Adrenal gland (tissue), 12 donors: ENCODE measurements around the gene ARL17B. TPM values are rescaled to one million over a fixed set of nuclear protein-coding genes. Genes with fewer than 3 reads are reported as not detected.
"Not testable (repeated sequence)": the region's sequence is repeated elsewhere in the genome, so short reads cannot be mapped to it uniquely, and the experiment has no call there.

ENCODE experiments used
- DNase-seq, 7 donors: peaks; one replicate each; pipeline ENCODE4 v3.0.0-alpha.2; 2019 to 2020
- H3K27ac ChIP-seq, 5 donors: fragments of 200-600 bp; sonication (generic) in 4 of 5; 1 replicate in 3 of 5; 2 replicates in 2 of 5; pipeline versions ENCODE4 v1.5.1 to v1.8.0; 2016 to 2020; ENCODE audit warnings: mild to moderate bottlenecking in 1 of 5
- H3K27me3 ChIP-seq: fragments of 200-600 bp; 2 replicates; pipeline ENCODE4 v1.8.0; 2021
- H3K36me3 ChIP-seq, 2 donors: fragments of 200-600 bp; replicated peaks in 1 of 2; 1 replicate in 1 of 2; 2 replicates in 1 of 2; pipeline versions ENCODE4 v1.5.1 to v1.8.0; 2018 to 2022
- H3K4me1 ChIP-seq, 2 donors: fragments of 200-600 bp; replicated peaks in 1 of 2; 1 replicate in 1 of 2; 2 replicates in 1 of 2; pipeline versions ENCODE4 v1.5.1 to v1.8.0; 2018 to 2021
- H3K4me3 ChIP-seq, 4 donors: fragments of 200-600 bp; sonication (generic) in 3 of 4; one replicate each; pipeline ENCODE4 v1.5.1; 2016 to 2018
- H3K9me3 ChIP-seq, 3 donors: fragments of 200-600 bp; sonication (generic) in 1 of 3; replicated peaks in 1 of 3; 1 replicate in 2 of 3; 2 replicates in 1 of 3; pipeline versions ENCODE4 v1.5.1 to v1.8.0; 2016 to 2021
- POLR2A ChIP-seq, 2 donors: fragments of 450-650 bp; IDR thresholded peaks; one replicate each; pipeline ENCODE4 v1.6.1; 2017; ENCODE audit warnings: antibody characterized with exemption in 2 of 2, mild to moderate bottlenecking in 2 of 2, moderate library complexity in 1 of 2
- WGBS, 4 donors: extraction: QIAGEN DNeasy Blood & Tissue Kit in 2 of 4; methylation state at CpG; one replicate each; pipeline versions ENCODE4 v1.1.5 to v1.1.7; 2013 to 2017; 5-methylcytosine and 5-hydroxymethylcytosine counted together
- intact Hi-C, 2 donors: fragments of 100-400 bp; cut with DNase I; formaldehyde crosslinking; loops; one replicate each; pipeline versions ENCODE4 v1.14.1 to v1.15.0; 2022 to 2023
- polyA plus RNA-seq, 3 donors: library from polyadenylated mRNA; stranded (reverse); fragments of 200-250 nt in 2 of 3; fragments of 350-450 nt in 1 of 3; fragmentation: Illumina TruSeq in 1 of 3; extraction: RNeasy Lipid Tissue Mini Kit (QIAGEN cat#74804) in 1 of 3; gene quantifications; one replicate each; pipeline ENCODE4 v1.2.3, GENCODE V29; 2013 to 2014
- total RNA-seq, 9 donors: library from RNA; depleted of rRNA in 4 of 9; stranded (reverse); fragments of >200 nt in 4 of 9; fragments of 120-200 nt in 1 of 9; fragmentation: NEBNext Ultra II Directional in 1 of 9; extraction: Animal tissue kit (Norgen Biotek cat#: 25700) in 1 of 9; gene quantifications; one replicate each; pipeline versions ENCODE4 v1.1.0 to v1.2.4, GENCODE V29; 2013 to 2023
- TF ChIP-seq, protein P1 (sequence below), 6 experiments: fragments of 450-650 bp in 4 of 6; fragments of 200-600 bp in 2 of 6; sonication (generic) in 1 of 6; IDR thresholded peaks; 1 replicate in 5 of 6; 2 replicates in 1 of 6; pipeline versions ENCODE4 v1.5.1 to v1.8.0; 2016 to 2021; ENCODE audit warnings: antibody characterized with exemption in 6 of 6, mild to moderate bottlenecking in 2 of 6, moderate library complexity in 1 of 6
- donor health status: healthy with polysubstance abuse.
- donor health status: Bipolar disorder and iron deficiency.
- donor health status: DM: yes; HTN: yes; CAD: no.
- donor health status: DM: no; HTN: no; CAD: no.
- donor health status: DM: no; HTN: no; CAD: no.
- donor health status: DM: yes; HTN: yes; CAD: no.

ARL17B gene
- total and polyA plus RNA-seq, 12 donors = 4.4 to 36.0 (median 15.2) TPM

- Histone ChIP-seq H3K36me3 (no peaks in the 10 kb centered on the region), H3K9me3 (no peaks in the 10 kb centered on the region), H3K4me1 (no peaks in the 10 kb centered on the region), H3K27ac (no peak overlapping the region), H3K27me3 (no peaks in the 10 kb centered on the region), H3K4me3 (no peak overlapping the region)
- 82 to 92% (median 86%) methylated on average over 3 of the region's 3 CpGs for WGBS, 4 donors
- no peak for TF ChIP-seq POLR2A (IDR thresholded peaks at IDR 0.05)
- TF ChIP-seq, protein P1, sequence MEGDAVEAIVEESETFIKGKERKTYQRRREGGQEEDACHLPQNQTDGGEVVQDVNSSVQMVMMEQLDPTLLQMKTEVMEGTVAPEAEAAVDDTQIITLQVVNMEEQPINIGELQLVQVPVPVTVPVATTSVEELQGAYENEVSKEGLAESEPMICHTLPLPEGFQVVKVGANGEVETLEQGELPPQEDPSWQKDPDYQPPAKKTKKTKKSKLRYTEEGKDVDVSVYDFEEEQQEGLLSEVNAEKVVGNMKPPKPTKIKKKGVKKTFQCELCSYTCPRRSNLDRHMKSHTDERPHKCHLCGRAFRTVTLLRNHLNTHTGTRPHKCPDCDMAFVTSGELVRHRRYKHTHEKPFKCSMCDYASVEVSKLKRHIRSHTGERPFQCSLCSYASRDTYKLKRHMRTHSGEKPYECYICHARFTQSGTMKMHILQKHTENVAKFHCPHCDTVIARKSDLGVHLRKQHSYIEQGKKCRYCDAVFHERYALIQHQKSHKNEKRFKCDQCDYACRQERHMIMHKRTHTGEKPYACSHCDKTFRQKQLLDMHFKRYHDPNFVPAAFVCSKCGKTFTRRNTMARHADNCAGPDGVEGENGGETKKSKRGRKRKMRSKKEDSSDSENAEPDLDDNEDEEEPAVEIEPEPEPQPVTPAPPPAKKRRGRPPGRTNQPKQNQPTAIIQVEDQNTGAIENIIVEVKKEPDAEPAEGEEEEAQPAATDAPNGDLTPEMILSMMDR (IDR thresholded peaks at IDR 0.05) = no peak
- no peak for DNase-seq
- intact Hi-C loops = no loop called here
These were observed 87.3 kb downstream of the ARL17B start for GRCh38 chr17:46274238-46274637.

GRCh38 chr17:46273541-46274236, 87.9 kb downstream of the ARL17B start:
- no peaks in the 10 kb centered on the region for H3K27me3 ChIP-seq
- 70 to 78% (median 76%) methylated on average over 6 of the region's 6 CpGs for WGBS, 4 donors
- H3K36me3 ChIP-seq = no peaks in the 10 kb centered on the region
- intact Hi-C loops = no loop called here
- TF ChIP-seq, protein P1 (IDR thresholded peaks at IDR 0.05) = no peak
- TF ChIP-seq POLR2A (IDR thresholded peaks at IDR 0.05) = no peak
- H3K4me3 ChIP-seq = no peak overlapping the region
- no peak overlapping the region for H3K27ac ChIP-seq
- no peaks in the 10 kb centered on the region for H3K4me1 ChIP-seq
- H3K9me3 ChIP-seq = no peaks in the 10 kb centered on the region
- DNase-seq = no peak

GRCh38 chr17:46270032-46270431, 91.5 kb downstream of the ARL17B start:
- 51 to 62% (median 59%) methylated on average over 5 of the region's 5 CpGs for WGBS, 4 donors
- Histone ChIP-seq H3K27me3 (no peaks in the 10 kb centered on the region), H3K36me3 (no peaks in the 10 kb centered on the region), H3K4me3 (no peak overlapping the region), H3K27ac (no peak overlapping the region), H3K9me3 (no peaks in the 10 kb centered on the region), H3K4me1 (no peaks in the 10 kb centered on the region)
- no peak for DNase-seq
- intact Hi-C loops = no loop called here
- TF ChIP-seq, protein P1 (IDR thresholded peaks at IDR 0.05) = no peak
- no peak for TF ChIP-seq POLR2A (IDR thresholded peaks at IDR 0.05)

DNA sequence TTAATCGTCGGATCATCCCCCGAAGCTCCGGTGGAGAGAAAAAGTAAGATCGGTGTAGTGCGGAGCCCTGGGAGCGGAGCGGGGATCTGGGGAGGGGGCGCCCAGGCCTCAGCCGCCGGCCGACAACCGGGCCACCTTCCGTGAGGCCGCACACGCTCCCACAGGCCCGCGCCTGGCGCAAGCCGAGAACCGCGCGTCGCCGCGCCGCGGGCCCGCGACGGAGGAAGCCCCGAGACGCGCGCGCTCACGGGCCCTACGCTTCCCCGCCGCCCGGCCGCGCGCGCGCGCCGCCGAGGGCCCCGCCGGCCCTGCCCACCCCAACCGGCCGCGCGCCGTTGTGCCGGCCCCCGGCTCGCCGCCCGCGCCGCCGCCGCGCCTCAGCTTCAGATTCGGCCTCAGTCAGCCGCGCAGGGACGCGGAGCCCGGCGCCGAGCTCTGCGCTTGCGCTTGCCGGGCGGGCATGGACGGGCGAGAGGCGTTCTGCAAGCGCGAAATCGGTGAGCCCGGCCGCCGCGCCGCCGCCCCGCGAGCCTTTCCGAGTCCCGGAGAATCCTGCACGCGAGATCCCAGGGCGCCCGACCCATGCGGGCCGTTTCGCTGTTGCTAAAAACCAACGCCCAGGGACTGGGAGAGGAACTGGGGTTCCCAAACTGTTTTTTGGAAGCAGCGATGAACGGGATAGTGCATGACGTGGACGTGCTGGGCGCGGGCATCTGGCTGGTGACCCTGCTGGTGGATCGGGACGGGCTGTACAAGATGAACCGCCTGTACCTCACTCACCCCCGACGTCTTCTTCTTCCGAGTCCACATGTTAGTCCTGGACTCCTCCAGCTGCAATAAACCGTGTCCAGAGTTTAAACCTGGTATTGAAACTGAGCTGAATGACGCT, 94.7 kb downstream of the ARL17B start:
- 0 to 1% (median 1%) methylated on average over 20 to 116 of the region's 116 CpGs for WGBS, 4 donors
- DNase-seq = peak; percentile 80 to 91 (median 89)
- peak; percentile 58 to 83 for TF ChIP-seq POLR2A (IDR thresholded peaks at IDR 0.05)
- TF ChIP-seq, protein P1 (IDR thresholded peaks at IDR 0.05) = peak in 3 of 6 experiments; percentile 5 to 25 (median 21)
- peak overlapping the region in 3 of 4 donors; percentile 70 to 92 (median 87) for H3K4me3 ChIP-seq
- no peaks in the 10 kb centered on the region for H3K27me3 ChIP-seq
- peak overlapping the region; percentile 72 to 96 (median 94) for H3K27ac ChIP-seq
- H3K9me3 ChIP-seq = no peaks in the 10 kb centered on the region
- intact Hi-C loops = no loop called here
- H3K4me1 ChIP-seq = no peaks in the 10 kb centered on the region
- no peaks in the 10 kb centered on the region for H3K36me3 ChIP-seq

GRCh38 chr17:46266063-46266655, 95.4 kb downstream of the ARL17B start:
- H3K36me3 ChIP-seq, H3K9me3 ChIP-seq, intact Hi-C loops, H3K4me1 ChIP-seq, H3K27me3 ChIP-seq: not testable (repeated sequence)
- 12 to 27% (median 16%) methylated on average over 13 to 21 of the region's 21 CpGs for WGBS, 4 donors
- H3K4me3 ChIP-seq = peak overlapping the region in 2 of 4 donors; percentile 13 to 87
- peak overlapping the region in 4 of 5 donors; percentile 72 to 95 (median 88) for H3K27ac ChIP-seq
- peak in 1 of 7 donors; percentile 19 for DNase-seq
